ENCODE results near the gene TIGAR. TPM values are rescaled to one million over a fixed set of nuclear protein-coding genes. Genes with fewer than 3 reads are reported as not detected.
A peak's percentile ranks its signal among the peaks of the same experiment; 100 is the strongest.

The TIGAR gene
- total and polyA plus RNA-seq, 11 donors, result 3.6 to 16.4 (median 11.3) TPM

- H3K9me3 ChIP-seq, result no peaks in the 10 kb centered on the region
- H3K36me3 ChIP-seq, result no peaks in the 10 kb centered on the region
- ATAC-seq, result peak; percentile 55 to 86 (median 76)
- WGBS, 4 donors, result 6 to 18% (median 12%) methylated on average over 10 to 15 of the region's 15 CpGs
- peak in 4 of 5 donors; percentile 22 to 60 (median 39) for DNase-seq
- no peak overlapping the region for H3K4me3 ChIP-seq
- peaks cover 0 to 10% (median 0%) of the 10 kb centered on the region in 9 donors for H3K27me3 ChIP-seq
- no peak for TF ChIP-seq POLR2A (IDR thresholded peaks at IDR 0.05)
- no peak for TF ChIP-seq CTCF (IDR thresholded peaks at IDR 0.05)
- H3K4me1 ChIP-seq, result peaks cover 0 to 13% (median 5%) of the 10 kb centered on the region in 12 donors
- intact Hi-C loops (cut with DNase I), result no loop called here
- H3K27ac ChIP-seq, result peak overlapping the region in 2 of 12 donors; percentile 13 to 40
Observed at GRCh38 chr12:4392223-4392742, 71.3 kb downstream of the TIGAR start.

DNA sequence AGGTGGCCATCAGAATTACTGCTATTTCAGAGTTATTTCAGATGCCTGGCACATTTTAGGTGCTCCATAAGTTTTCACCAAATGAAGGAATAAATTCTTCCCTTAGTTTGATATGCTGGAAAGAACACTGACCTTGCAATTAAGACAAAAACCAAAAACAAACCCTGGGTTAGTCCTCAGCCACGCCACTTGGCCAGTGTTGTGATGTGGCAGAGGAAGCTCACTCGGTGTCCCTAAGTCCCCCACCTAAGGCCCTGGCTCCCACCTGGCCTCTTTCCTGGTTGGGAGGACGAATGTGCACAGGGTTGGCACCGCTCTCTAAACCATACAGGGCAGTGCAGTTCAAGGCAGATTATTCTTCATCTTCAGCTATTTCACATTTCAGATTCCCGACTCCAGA lies 72.2 kb downstream of the TIGAR start:
- no peaks in the 10 kb centered on the region for H3K9me3 ChIP-seq
- peak overlapping the region in 1 of 12 donors; percentile 40 for H3K27ac ChIP-seq
- H3K36me3 ChIP-seq, result no peaks in the 10 kb centered on the region
- TF ChIP-seq CTCF (IDR thresholded peaks at IDR 0.05), result no peak
- no peak for TF ChIP-seq POLR2A (IDR thresholded peaks at IDR 0.05)
- ATAC-seq, result no peak
- WGBS, 4 donors, result 79 to 87% (median 85%) methylated on average over 5 of the region's 5 CpGs
- peaks cover 0 to 13% (median 5%) of the 10 kb centered on the region in 12 donors for H3K4me1 ChIP-seq
- no peak for DNase-seq
- H3K27me3 ChIP-seq, result peaks cover 0 to 10% (median 0%) of the 10 kb centered on the region in 9 donors
- intact Hi-C loops (cut with DNase I), result no loop called here
- no peak overlapping the region for H3K4me3 ChIP-seq

DNA sequence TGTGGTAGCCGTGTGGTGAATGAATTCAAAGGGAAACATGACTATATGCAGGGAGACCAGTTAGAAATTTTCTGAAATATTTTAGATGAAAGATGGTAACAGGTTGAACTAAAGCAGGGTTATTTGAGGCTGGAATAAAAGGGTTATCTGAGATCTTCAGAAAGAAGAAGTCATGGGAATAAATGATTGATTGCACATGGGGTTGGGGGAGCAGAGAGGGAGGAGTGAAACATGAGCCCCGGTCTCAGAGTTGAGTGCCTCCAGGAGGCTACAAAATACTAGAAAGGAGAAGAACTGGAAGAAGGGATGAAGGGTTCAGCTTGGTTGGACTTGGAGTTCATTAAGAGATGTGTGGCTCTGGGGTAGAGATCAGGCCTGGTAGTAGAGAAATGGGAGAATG lies 74.8 kb downstream of the TIGAR start:
- intact Hi-C loops (cut with DNase I), result no loop called here
- Histone ChIP-seq H3K27ac (no peak overlapping the region), H3K27me3 (peaks cover 0 to 10% (median 0%) of the 10 kb centered on the region in 9 donors), H3K4me1 (peaks cover 0 to 13% (median 5%) of the 10 kb centered on the region in 12 donors), H3K9me3 (no peaks in the 10 kb centered on the region), H3K36me3 (no peaks in the 10 kb centered on the region), H3K4me3 (no peak overlapping the region)
- 79 to 85% (median 83%) methylated on average over 2 of the region's 2 CpGs for WGBS, 4 donors
- ATAC-seq, result no peak
- no peak for DNase-seq
- TF ChIP-seq POLR2A (IDR thresholded peaks at IDR 0.05) (no peak), CTCF (IDR thresholded peaks at IDR 0.05) (no peak)

DNA sequence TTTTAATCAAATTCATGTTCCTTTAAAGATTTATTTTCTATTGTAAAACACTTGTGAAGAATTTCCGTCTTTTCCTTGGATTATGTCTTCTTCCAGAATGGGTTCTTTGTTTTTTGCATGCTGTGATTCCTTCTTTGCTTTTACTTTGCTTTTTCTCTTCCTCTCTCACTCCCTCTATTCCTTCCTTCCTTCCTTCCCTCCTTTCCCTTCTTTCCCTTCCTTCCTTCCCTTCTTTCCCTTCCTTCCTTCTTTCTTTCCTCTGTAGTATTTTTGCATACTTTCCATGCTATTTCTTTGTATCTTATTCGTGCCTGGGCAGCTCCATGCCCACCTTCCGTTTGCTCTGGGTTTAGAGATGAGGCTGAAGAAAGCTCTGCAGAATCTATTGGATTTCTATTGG lies 80.1 kb downstream of the TIGAR start:
- Histone ChIP-seq H3K4me3 (no peak overlapping the region), H3K4me1 (no peaks in the 10 kb centered on the region), H3K9me3 (no peaks in the 10 kb centered on the region), H3K27me3 (peaks cover 0 to 4% (median 0%) of the 10 kb centered on the region in 9 donors), H3K27ac (no peak overlapping the region), H3K36me3 (no peaks in the 10 kb centered on the region)
- no peak for DNase-seq
- TF ChIP-seq POLR2A (IDR thresholded peaks at IDR 0.05), result no peak
- TF ChIP-seq CTCF (IDR thresholded peaks at IDR 0.05), result no peak
- ATAC-seq, result no peak
- 83 to 91% (median 85%) methylated on average over 3 of the region's 3 CpGs for WGBS, 4 donors
- intact Hi-C loops (cut with DNase I), result loop anchor here in 1 of 10 donors (1.0 kb wide), 1 partner anchor 36 kb away; no protein-coding TSS in a partner anchor
